ENCODE data around the gene PTP4A1.
A peak's percentile ranks its signal among the peaks of the same experiment; 100 is the strongest.
"Not testable (repeated sequence)": the region's sequence is repeated elsewhere in the genome, so short reads cannot be mapped to it uniquely, and the experiment has no call there.

Gene PTP4A1

DNA sequence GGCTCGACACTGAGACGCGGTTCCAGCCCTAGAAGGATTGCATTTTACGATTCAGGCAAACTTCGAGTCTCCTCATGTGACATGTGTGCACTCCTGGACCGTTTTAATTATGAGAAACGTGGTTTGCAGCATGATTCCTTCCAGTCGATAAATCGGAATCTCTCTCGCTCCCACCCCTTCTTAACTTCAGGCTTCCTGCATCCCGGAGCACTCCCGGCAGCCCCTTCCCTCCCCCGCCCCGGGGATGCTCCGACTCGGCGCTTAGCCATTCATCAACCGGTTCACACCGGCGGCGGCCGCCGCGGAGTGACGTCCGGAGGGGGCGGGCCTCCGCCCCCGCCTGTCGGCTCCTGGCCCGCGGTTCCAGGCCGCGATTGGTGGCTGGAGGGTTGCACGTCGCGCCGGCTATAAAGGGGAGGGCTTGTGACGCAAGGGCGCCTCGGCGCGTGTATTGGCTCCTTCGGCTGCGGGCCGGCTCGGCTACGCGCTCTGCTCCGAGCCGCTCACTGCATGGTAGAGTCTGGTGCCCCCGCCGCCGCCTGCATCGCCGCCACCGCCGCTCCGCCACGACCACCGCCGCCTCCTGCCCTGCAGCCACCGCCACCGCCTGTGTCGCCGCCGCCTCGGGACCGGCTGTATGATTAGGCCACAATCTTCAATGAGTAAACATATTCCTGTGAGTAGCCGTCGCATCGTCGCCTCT is at the start of gene PTP4A1, which contains the start of gene LOC128125822:
Gene PTP4A1 (plus strand): TSS at position 437 of the 703 bp plus-strand sequence. CDS start 4,401 bp downstream, outside the sequence.
Gene LOC128125822 (plus strand): TSS at position 437 of the 703 bp plus-strand sequence.
- peak within 1 kb of the TSS; percentile 76 for H3K4me3 ChIP-seq (ENCODE audit: low read depth, low read length)
- TF ChIP-seq, protein P1, sequence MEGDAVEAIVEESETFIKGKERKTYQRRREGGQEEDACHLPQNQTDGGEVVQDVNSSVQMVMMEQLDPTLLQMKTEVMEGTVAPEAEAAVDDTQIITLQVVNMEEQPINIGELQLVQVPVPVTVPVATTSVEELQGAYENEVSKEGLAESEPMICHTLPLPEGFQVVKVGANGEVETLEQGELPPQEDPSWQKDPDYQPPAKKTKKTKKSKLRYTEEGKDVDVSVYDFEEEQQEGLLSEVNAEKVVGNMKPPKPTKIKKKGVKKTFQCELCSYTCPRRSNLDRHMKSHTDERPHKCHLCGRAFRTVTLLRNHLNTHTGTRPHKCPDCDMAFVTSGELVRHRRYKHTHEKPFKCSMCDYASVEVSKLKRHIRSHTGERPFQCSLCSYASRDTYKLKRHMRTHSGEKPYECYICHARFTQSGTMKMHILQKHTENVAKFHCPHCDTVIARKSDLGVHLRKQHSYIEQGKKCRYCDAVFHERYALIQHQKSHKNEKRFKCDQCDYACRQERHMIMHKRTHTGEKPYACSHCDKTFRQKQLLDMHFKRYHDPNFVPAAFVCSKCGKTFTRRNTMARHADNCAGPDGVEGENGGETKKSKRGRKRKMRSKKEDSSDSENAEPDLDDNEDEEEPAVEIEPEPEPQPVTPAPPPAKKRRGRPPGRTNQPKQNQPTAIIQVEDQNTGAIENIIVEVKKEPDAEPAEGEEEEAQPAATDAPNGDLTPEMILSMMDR (IDR thresholded peaks at IDR 0.05; ENCODE audit: low read depth, low read length, missing control alignments): no peak
- in situ Hi-C loops (cut with HindIII; ENCODE audit: low sequenced_read_pairs): no loop called here
- peak; percentile 95 for DNase-seq (ENCODE audit: low read depth)

DNA sequence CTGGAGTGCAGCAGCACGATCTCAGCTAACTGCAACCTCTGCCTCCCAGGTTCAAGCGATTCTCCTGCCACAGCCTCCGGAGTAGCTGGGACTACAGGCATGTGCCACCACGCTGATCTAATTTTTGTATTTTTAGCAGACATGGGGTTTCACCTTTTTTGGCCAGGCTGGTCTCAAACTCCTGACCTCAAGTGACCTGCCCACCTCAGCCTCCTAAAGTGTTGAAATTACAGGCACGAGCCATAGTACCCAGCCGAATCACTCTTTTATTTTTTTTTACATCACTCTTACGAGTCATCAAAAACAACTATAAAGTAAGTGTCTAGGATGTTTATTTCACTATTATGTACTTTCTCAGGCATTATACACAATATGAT is 49.4 kb upstream of the PTP4A1 start:
- H3K4me3 ChIP-seq (ENCODE audit: low read depth, low read length); in situ Hi-C loops (cut with HindIII; ENCODE audit: low sequenced_read_pairs); DNase-seq (ENCODE audit: low read depth): not testable (repeated sequence)

- in situ Hi-C loops (cut with HindIII; ENCODE audit: low sequenced_read_pairs): no loop called here
Observed at GRCh38 chr6:63523630-63524029, 48.6 kb upstream of the PTP4A1 start.

GRCh38 chr6:63525186-63525878 is 46.9 kb upstream of the PTP4A1 start:
- TF ChIP-seq, protein P1 (IDR thresholded peaks at IDR 0.05; ENCODE audit: low read depth, low read length, missing control alignments): no peak
- DNase-seq (ENCODE audit: low read depth): no peak
- in situ Hi-C loops (cut with HindIII; ENCODE audit: low sequenced_read_pairs): no loop called here
- H3K4me3 ChIP-seq (ENCODE audit: low read depth, low read length): no peak overlapping the region

More at GRCh38 chr6:63523630-63524029, 48.6 kb upstream of the PTP4A1 start:
- TF ChIP-seq, protein P1 (IDR thresholded peaks at IDR 0.05; ENCODE audit: low read depth, low read length, missing control alignments): no peak
- no peak overlapping the region for H3K4me3 ChIP-seq (ENCODE audit: low read depth, low read length)
- no peak for DNase-seq (ENCODE audit: low read depth)

DNA sequence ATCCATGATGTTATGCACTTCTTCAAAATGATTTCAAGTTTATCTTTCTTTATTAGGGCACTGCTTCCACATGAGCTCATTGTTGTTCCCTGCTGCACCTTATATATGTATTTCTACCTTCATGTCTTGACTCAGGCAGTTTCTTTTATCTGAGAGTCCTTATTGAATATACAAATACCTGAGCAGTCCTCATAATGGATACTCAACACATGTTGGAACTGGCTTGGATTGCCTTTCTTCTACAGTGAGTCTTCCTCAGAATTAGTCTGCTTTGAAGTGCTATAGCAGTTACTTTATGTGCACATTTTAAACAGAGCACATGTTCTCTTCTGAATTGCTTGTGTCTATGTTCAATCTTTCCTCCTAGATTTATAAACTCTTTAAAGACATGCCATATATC is 45.3 kb upstream of the PTP4A1 start:
- no peak overlapping the region for H3K4me3 ChIP-seq (ENCODE audit: low read depth, low read length)
- DNase-seq (ENCODE audit: low read depth): no peak
- TF ChIP-seq, protein P1 (IDR thresholded peaks at IDR 0.05; ENCODE audit: low read depth, low read length, missing control alignments): no peak
- in situ Hi-C loops (cut with HindIII; ENCODE audit: low sequenced_read_pairs): no loop called here

- DNase-seq (ENCODE audit: low read depth): peak; percentile 98
- in situ Hi-C loops (cut with HindIII; ENCODE audit: low sequenced_read_pairs): no loop called here
Observed at GRCh38 chr6:63527658-63528514, 44.4 kb upstream of the PTP4A1 start.

More at GRCh38 chr6:63527658-63528514, 44.4 kb upstream of the PTP4A1 start:
- no peak overlapping the region for H3K4me3 ChIP-seq (ENCODE audit: low read depth, low read length)
- TF ChIP-seq, protein P1 (IDR thresholded peaks at IDR 0.05; ENCODE audit: low read depth, low read length, missing control alignments): no peak

Data from astrocyte of the cerebellum (primary cell).